Posterior vena cava (tissue), 2 donors: ENCODE results near the gene CHTF8. TPM values are rescaled to one million over a fixed set of nuclear protein-coding genes. Genes with fewer than 3 reads are reported as not detected.

Experiments used
- DNase-seq: peaks from one replicate; pipeline ENCODE4 v3.0.0-alpha.2; 2020; ENCODE audit warnings: low spot score
- intact Hi-C, 2 donors: fragments of 100-400 bp; cut with DNase I; formaldehyde crosslinking; loops; one replicate each; pipeline versions ENCODE4 v1.14.1 to v1.14.2; 2022 to 2023
- total RNA-seq, 2 donors: library from RNA; stranded (reverse); fragmentation: NEBNext Ultra II Directional; extraction: Animal tissue kit (Norgen Biotek cat#: 25700); gene quantifications; one replicate each; pipeline ENCODE4 v1.2.1, GENCODE V29; 2021
- donor health status: DM: yes; HTN: yes; CAD: no.
- donor health status: DM: yes; HTN: yes; CAD: no.

The CHTF8 gene
- total RNA-seq, 2 donors from 2014 or later, result 55.0 to 67.0 TPM

- peak; percentile 82 for DNase-seq
- intact Hi-C loops, result no loop called here
These were observed 26.7 kb downstream of the CHTF8 start, which contains the start of gene HAS3 for GRCh38 chr16:69105501-69106361. Gene HAS3, plus strand, starts transcription at chr16:69105653. Its CDS starts 3,743 bp downstream, at chr16:69109396.

- intact Hi-C loops, result no loop called here
- DNase-seq, result no peak
These were observed 32.2 kb downstream of the CHTF8 start for GRCh38 chr16:69100071-69100691.

GRCh38 chr16:69095193-69095592 is 37.2 kb downstream of the CHTF8 start:
- DNase-seq, result no peak

GRCh38 chr16:69094501-69094900 is 37.9 kb downstream of the CHTF8 start:
- DNase-seq, result no peak
- intact Hi-C loops, result no loop called here

More at GRCh38 chr16:69095193-69095592, 37.2 kb downstream of the CHTF8 start:
- intact Hi-C loops, result no loop called here

- DNase-seq, result no peak
- intact Hi-C loops, result no loop called here
These were observed 38.4 kb downstream of the CHTF8 start for GRCh38 chr16:69093974-69094373.

- no peak for DNase-seq
- intact Hi-C loops, result no loop called here
These were observed 43.1 kb downstream of the CHTF8 start for GRCh38 chr16:69089091-69089910.

GRCh38 chr16:69088684-69089083 is 43.7 kb downstream of the CHTF8 start:
- intact Hi-C loops, result no loop called here
- DNase-seq, result no peak

GRCh38 chr16:69087161-69087581 is 45.2 kb downstream of the CHTF8 start:
- peak; percentile 48 for DNase-seq
- intact Hi-C loops, result no loop called here

- no peak for DNase-seq
- intact Hi-C loops, result no loop called here
These were observed 47.2 kb downstream of the CHTF8 start for GRCh38 chr16:69085032-69085695.

- intact Hi-C loops, result no loop called here
- no peak for DNase-seq
These were observed 48.1 kb downstream of the CHTF8 start for GRCh38 chr16:69084289-69084688.

GRCh38 chr16:69083306-69083941 is 49.0 kb downstream of the CHTF8 start:
- no peak for DNase-seq
- intact Hi-C loops, result no loop called here

- intact Hi-C loops, result no loop called here
- DNase-seq, result no peak
These were observed 52.7 kb downstream of the CHTF8 start for GRCh38 chr16:69079697-69080096.

- intact Hi-C loops, result no loop called here
- DNase-seq, result no peak
These were observed 54.3 kb downstream of the CHTF8 start for GRCh38 chr16:69078073-69078472.

GRCh38 chr16:69077251-69077650 is 55.1 kb downstream of the CHTF8 start:
- DNase-seq, result no peak
- intact Hi-C loops, result no loop called here

- no peak for DNase-seq
- intact Hi-C loops, result no loop called here
These were observed 59.1 kb downstream of the CHTF8 start for GRCh38 chr16:69073181-69073702.

GRCh38 chr16:69072640-69072974 is 59.8 kb downstream of the CHTF8 start:
- DNase-seq, result no peak
- intact Hi-C loops, result no loop called here

GRCh38 chr16:69071036-69071435 is 61.4 kb downstream of the CHTF8 start:
- intact Hi-C loops, result no loop called here
- no peak for DNase-seq

GRCh38 chr16:69069504-69069903 is 62.9 kb downstream of the CHTF8 start:
- intact Hi-C loops, result no loop called here
- DNase-seq, result no peak
